ENCODE measurements around the gene SLC35G1. TPM values are rescaled to one million over a fixed set of nuclear protein-coding genes. Genes with fewer than 3 reads are reported as not detected.

The SLC35G1 gene
- total and polyA plus RNA-seq, 2 of the 13 experiments (the other 11 are each of a cell fraction or from before 2014, with no cell fraction given) = 2.5 to 4.5 TPM

DNA sequence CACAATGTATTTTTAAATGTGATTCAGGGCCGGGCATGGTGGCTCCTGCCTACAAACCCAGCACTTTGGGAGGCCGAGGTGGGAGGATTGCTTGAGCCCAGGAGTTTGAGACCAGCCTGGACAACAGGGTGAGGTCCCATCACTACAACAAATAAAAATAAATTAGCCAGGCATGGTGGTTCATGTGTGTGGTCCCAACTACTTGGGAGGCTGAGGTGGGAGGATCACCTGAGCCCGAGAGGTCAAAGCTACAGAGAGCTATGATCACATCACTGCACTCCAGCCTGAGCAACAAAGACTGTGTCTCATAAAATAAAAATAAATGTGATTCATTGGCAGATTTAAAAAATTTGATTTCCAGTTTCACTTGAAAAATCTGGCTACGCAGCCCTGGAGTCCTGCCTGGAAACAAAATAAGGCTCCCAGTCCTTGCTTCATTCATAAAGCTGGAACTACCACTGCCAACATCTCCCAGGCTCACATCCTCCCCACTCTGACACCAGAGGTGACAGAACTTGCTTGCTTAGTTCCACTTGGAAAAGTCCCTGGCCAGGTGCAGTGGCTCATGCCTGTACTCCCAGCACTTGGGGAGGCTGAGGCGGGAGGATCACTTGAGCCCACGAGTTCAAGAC lies 27.9 kb upstream of the SLC35G1 start (continued):
- no peak for TF ChIP-seq RFX3 (CRISPR knock-in tag; IDR thresholded peaks at IDR 0.05)
- no peak for TF ChIP-seq ELF4 (CRISPR knock-in tag; IDR thresholded peaks at IDR 0.05; ENCODE audit: borderline replicate concordance)
- no peak for TF ChIP-seq MEF2D (CRISPR knock-in tag; IDR thresholded peaks at IDR 0.05)
- TF ChIP-seq ZNF350 (CRISPR knock-in tag; IDR thresholded peaks at IDR 0.05; ENCODE audit: borderline replicate concordance, low read depth) = no peak
- TF ChIP-seq, protein P1, sequence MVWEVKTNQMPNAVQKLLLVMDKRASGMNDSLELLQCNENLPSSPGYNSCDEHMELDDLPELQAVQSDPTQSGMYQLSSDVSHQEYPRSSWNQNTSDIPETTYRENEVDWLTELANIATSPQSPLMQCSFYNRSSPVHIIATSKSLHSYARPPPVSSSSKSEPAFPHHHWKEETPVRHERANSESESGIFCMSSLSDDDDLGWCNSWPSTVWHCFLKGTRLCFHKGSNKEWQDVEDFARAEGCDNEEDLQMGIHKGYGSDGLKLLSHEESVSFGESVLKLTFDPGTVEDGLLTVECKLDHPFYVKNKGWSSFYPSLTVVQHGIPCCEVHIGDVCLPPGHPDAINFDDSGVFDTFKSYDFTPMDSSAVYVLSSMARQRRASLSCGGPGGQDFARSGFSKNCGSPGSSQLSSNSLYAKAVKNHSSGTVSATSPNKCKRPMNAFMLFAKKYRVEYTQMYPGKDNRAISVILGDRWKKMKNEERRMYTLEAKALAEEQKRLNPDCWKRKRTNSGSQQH (CRISPR knock-in tag; IDR thresholded peaks at IDR 0.05; ENCODE audit: low read depth) = no peak
- TF ChIP-seq HDAC1 (CRISPR knock-in tag; IDR thresholded peaks at IDR 0.05) = no peak
- TF ChIP-seq SETDB1 (CRISPR knock-in tag; IDR thresholded peaks at IDR 0.05; ENCODE audit: borderline replicate concordance) = no peak
- no peak for TF ChIP-seq FOXO1 (CRISPR knock-in tag; IDR thresholded peaks at IDR 0.05)
- no peak for TF ChIP-seq HNRNPLL (IDR thresholded peaks at IDR 0.05; ENCODE audit: low read depth, low read length, poor library complexity, severe bottlenecking)
- no peak for TF ChIP-seq EEA1 (CRISPR knock-in tag; IDR thresholded peaks at IDR 0.05; ENCODE audit: borderline replicate concordance)
- TF ChIP-seq, protein P2, sequence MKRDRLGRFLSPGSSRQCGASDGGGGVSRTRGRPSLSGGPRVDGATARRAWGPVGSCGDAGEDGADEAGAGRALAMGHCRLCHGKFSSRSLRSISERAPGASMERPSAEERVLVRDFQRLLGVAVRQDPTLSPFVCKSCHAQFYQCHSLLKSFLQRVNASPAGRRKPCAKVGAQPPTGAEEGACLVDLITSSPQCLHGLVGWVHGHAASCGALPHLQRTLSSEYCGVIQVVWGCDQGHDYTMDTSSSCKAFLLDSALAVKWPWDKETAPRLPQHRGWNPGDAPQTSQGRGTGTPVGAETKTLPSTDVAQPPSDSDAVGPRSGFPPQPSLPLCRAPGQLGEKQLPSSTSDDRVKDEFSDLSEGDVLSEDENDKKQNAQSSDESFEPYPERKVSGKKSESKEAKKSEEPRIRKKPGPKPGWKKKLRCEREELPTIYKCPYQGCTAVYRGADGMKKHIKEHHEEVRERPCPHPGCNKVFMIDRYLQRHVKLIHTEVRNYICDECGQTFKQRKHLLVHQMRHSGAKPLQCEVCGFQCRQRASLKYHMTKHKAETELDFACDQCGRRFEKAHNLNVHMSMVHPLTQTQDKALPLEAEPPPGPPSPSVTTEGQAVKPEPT (CRISPR knock-in tag; IDR thresholded peaks at IDR 0.05; ENCODE audit: low read depth) = no peak

Data from HepG2 (cell line).